HCEC 1CT (cell line): ENCODE data around the gene USH1C.

Experiments used
- DNase-seq: peaks from one replicate; pipeline ENCODE4 v3.0.0-alpha.2; 2017

USH1C gene

GRCh38 chr11:17568944-17569343 is 24.7 kb upstream of the USH1C start:
- DNase-seq, result no peak

GRCh38 chr11:17564687-17565042 is 20.4 kb upstream of the USH1C start:
- DNase-seq, result no peak

GRCh38 chr11:17563961-17564686 is 19.9 kb upstream of the USH1C start:
- DNase-seq, result no peak

DNA sequence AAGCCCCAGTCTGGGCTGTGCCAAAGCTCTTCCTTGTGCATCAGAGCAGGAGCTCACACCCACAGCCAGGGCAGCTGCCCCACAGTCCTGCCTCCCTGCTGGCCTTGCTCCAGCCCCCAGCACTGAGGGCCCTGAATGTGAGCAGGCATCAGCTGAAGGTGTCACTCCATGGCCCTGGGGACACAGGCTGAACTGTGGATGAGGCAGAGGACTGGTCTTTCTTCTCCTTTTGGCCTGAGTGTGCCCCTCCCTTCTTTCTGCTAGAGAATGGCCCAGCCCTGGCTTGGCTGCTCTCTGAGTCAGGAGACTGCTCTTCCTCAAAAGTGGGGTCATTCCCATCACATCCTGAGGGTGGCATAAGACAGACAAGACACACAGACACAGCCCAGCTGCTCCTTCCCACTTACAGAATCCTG is 19.0 kb upstream of the USH1C start:
- DNase-seq, result no peak

GRCh38 chr11:17561526-17561925 is 17.3 kb upstream of the USH1C start:
- no peak for DNase-seq

GRCh38 chr11:17561111-17561415 is 16.8 kb upstream of the USH1C start:
- DNase-seq, result no peak

GRCh38 chr11:17560281-17561110 is 16.3 kb upstream of the USH1C start:
- DNase-seq, result no peak

- DNase-seq, result no peak
Observed at GRCh38 chr11:17559341-17560087, 15.3 kb upstream of the USH1C start.

GRCh38 chr11:17558916-17559315 is 14.7 kb upstream of the USH1C start:
- no peak for DNase-seq

DNA sequence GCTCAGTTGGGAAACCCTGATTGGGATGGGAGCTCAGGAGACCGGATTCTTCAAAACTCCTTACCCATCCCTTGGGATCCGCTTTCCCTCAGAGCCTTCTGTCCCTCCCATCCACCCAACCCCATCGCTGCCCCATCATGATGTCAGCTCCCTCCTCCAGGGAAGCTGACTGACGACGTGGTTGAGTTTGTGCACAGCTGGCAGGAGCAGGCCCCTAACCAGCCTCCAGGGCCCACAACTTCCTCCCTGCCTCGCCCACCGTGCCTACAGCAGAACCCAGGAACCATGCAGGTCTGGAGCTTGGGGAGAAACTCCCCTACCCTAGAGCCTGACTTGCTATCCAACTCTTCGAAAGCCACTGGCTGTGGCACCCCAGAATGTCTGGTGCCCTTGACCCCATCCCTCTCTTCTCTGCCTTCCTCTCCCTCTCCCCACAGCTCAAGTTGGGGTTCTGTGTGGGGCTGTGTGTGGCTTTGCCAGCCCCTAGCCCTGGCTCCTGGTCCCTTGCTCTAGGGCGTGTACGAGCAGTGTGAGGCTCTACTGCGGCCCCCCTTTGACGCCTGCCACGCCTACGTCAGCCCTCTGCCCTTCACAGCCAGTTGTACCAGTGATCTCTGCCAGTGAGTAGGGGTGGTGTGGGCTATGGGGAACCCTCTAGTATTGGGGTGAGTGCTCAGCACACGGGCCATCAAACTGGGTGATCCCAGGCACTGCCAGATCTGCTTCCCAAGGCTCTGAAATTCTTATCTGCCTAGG is 14.0 kb upstream of the USH1C start:
- no peak for DNase-seq

- DNase-seq, result no peak
Observed at GRCh38 chr11:17556999-17557398, 12.8 kb upstream of the USH1C start.

- no peak for DNase-seq
Observed at GRCh38 chr11:17554487-17554886, 10.3 kb upstream of the USH1C start.

GRCh38 chr11:17553249-17553546 is 9.0 kb upstream of the USH1C start:
- DNase-seq, result no peak

DNA sequence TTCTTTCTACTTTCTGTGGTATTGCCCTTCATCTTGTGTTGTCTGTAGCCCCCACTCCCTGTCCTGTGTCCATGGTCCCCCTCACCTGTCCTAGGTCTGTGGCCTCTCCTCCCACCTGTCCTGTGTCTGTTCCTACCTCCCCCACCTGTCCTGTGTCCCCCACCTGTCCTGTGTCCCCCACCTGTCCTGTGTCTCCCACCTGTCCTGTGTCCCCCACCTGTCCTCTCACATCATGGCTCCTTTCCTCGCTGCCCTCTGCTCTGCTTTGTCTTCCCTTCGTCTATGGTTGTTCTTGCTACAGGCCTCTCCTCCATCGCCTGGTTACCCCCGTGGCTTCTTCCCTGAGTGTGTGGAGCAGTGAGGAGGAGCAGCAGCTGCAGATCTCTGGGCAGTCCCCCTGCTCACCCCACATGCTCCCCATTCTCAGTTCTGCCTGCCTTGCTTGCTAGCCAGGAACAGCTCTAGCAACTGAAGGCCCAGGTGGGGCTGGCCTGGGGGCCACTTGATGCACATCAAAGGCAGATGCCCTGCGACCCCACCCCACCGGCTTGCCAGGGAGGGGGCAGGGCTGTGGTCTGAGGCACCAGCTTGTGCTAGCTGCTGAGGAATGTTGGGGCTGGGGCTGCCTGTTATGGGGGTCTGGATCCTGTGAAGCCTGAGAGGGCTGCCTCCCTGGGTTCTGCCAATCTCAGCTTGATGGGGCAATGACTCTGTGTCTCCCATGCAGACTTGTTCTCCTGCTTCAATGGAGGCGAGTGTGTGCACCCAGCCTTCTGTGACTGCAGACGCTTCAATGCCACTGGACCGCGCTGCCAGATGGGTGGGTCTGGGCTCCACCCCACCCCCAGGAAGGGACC is 8.4 kb upstream of the USH1C start:
- no peak for DNase-seq

DNA sequence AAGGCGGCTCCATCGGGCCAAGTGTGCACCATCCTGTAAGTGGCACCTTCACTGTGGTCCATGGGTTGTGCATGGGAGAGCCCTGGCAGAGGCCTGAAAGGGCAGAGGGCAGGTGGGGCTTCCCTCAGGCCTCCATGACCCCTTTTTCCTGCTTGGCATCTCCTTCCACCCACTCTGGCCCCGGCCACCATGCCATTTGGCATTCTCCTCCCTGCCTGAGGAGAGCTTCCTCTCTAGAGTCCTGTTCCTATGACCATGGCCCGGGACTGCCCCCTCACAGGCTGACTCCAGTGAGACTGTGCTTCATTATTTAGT is 7.8 kb upstream of the USH1C start:
- DNase-seq, result no peak

DNA sequence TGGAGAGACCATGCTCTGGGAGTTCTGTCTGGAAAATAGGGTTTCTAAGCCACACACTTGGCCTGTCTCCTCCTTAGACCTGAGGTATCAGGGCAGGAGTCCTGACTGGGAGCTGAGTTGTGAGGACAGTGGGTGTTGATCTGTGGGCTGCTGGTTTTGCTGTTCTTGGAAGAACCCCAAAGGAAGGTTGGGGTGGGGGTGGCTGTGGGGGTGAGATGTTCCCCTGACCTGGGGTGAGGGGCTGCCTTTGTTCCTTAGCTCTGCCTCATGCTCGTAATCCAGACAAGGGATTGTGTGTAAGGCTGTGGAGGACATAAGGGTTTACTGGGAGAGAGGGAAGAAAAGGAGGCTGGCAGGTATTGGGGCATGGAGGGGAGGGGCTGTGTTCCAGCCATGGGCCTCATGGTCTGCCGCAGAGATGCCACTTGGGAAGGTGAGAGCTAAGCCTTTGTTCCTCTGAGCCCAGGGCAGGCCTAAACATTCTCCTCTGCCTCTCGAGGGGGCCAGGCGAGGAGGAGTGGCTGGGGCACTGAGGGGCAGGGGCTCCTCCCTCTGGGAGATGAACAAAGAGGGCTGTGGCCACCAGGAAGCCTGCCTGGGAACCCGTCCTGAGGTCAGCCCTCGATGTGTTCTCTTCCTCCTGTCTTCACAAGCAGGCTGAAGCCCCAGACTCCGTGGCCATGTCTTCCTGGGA is 7.3 kb upstream of the USH1C start:
- no peak for DNase-seq

- DNase-seq, result no peak
Observed at GRCh38 chr11:17550450-17551346, 6.5 kb upstream of the USH1C start.

- DNase-seq, result no peak
Observed at GRCh38 chr11:17548444-17548843, 4.2 kb upstream of the USH1C start.

- DNase-seq, result no peak
Observed at GRCh38 chr11:17547932-17548331, 3.7 kb upstream of the USH1C start.

DNA sequence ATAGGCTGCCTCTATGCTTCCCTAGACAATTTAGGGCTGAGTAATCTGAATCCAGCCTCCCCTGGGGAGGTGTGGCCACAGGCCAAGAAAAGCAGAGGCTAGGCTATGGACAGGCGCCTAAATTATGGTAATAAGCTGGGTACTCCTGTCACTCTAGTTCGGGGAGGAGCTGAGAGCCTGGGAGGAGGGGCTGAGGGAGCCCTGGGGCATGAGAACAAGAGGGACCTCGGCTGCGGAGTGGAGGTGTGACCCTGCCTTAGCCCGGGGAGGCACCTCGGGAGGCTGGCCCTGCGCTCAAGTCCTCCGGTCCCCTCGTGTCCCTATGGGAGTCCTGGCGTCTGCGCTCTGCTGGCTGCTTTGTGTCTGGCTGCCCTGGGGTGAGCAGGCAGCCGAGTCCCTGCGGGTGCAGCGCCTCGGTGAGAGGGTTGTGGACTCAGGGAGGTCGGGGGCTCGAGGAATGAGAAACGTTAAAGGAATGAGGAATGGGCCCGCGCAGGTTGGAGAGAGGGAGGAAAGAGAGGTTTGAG is 2.9 kb upstream of the USH1C start, which contains the start of gene OTOG:
OTOG (plus strand) TSS at position 209 of the 527 bp plus-strand sequence; CDS start at position 323, 114 bp downstream.
- no peak for DNase-seq
